HG03457 (cell line): ENCODE results near the gene LAGE3.

Experiments
- ATAC-seq: cut with Tn5 transposase; IDR thresholded peaks from one replicate; pipeline ENCODE4 v1.9.1; 2021; ENCODE audit warnings: moderate number of reproducible peaks; ENCODE audit not compliant: unreplicated experiment

Gene LAGE3

GRCh38 chrX:154478728-154479622 lies at the start of gene LAGE3:
Gene LAGE3 (minus strand): TSS chrX:154479281. CDS start chrX:154478915, 366 bp downstream.
- ATAC-seq: peak; percentile 69

- no peak for ATAC-seq
Measured at GRCh38 chrX:154526901-154527675, 48.0 kb upstream of the LAGE3 start.

- no peak for ATAC-seq
Measured at GRCh38 chrX:154525606-154526490, 46.8 kb upstream of the LAGE3 start.

GRCh38 chrX:154519389-154519788 lies 40.3 kb upstream of the LAGE3 start:
- no peak for ATAC-seq

GRCh38 chrX:154517101-154517781 lies 38.2 kb upstream of the LAGE3 start:
- ATAC-seq: no peak

GRCh38 chrX:154516656-154517100 lies 37.6 kb upstream of the LAGE3 start:
- ATAC-seq: no peak

GRCh38 chrX:154515966-154516655 lies 37.0 kb upstream of the LAGE3 start, which contains the start of gene FAM3A:
Gene FAM3A (minus strand): TSS chrX:154516232. CDS start chrX:154515772, 460 bp downstream.
- peak; percentile 69 for ATAC-seq

- ATAC-seq: no peak
Measured at GRCh38 chrX:154515090-154515965, 36.2 kb upstream of the LAGE3 start.

GRCh38 chrX:154513716-154514115 lies 34.6 kb upstream of the LAGE3 start:
- ATAC-seq: no peak

- ATAC-seq: no peak
Measured at GRCh38 chrX:154512879-154513553, 33.9 kb upstream of the LAGE3 start.

GRCh38 chrX:154511761-154512160 lies 32.7 kb upstream of the LAGE3 start:
- ATAC-seq: no peak

- ATAC-seq: no peak
Measured at GRCh38 chrX:154509455-154509854, 30.4 kb upstream of the LAGE3 start.

GRCh38 chrX:154508384-154508745 lies 29.3 kb upstream of the LAGE3 start:
- ATAC-seq: no peak

- ATAC-seq: no peak
Measured at GRCh38 chrX:154507673-154508383, 28.7 kb upstream of the LAGE3 start.

GRCh38 chrX:154506483-154507332 lies 27.6 kb upstream of the LAGE3 start:
- no peak for ATAC-seq

- ATAC-seq: no peak
Measured at GRCh38 chrX:154505734-154506133, 26.7 kb upstream of the LAGE3 start.

- no peak for ATAC-seq
Measured at GRCh38 chrX:154502989-154503388, 23.9 kb upstream of the LAGE3 start.
